HEK293T (cell line): ENCODE measurements around the gene ATP6V0C.
"Not testable (repeated sequence)": the region's sequence is repeated elsewhere in the genome, so short reads cannot be mapped to it uniquely, and the experiment has no call there.

ENCODE experiments used
- ARNT ChIP-seq: fragments of 450-650 bp; IDR thresholded peaks from 2 replicates; pipeline ENCODE4 v1.6.1; 2017; ENCODE audit warnings: mild to moderate bottlenecking
- NFRKB ChIP-seq: fragments of 450-650 bp; IDR thresholded peaks from 2 replicates; pipeline ENCODE4 v1.6.1; 2016; ENCODE audit warnings: mild to moderate bottlenecking, moderate library complexity
- TARDBP ChIP-seq: fragments of 450-650 bp; IDR thresholded peaks from 2 replicates; pipeline ENCODE4 v1.6.1; 2016
- ZNF384 ChIP-seq: fragments of 450-650 bp; IDR thresholded peaks from 2 replicates; pipeline ENCODE4 v1.6.1; 2016
- TF ChIP-seq, protein P1 (sequence below): fragments of 450-650 bp; IDR thresholded peaks from 2 replicates; pipeline ENCODE4 v1.6.1; 2016

DNA sequence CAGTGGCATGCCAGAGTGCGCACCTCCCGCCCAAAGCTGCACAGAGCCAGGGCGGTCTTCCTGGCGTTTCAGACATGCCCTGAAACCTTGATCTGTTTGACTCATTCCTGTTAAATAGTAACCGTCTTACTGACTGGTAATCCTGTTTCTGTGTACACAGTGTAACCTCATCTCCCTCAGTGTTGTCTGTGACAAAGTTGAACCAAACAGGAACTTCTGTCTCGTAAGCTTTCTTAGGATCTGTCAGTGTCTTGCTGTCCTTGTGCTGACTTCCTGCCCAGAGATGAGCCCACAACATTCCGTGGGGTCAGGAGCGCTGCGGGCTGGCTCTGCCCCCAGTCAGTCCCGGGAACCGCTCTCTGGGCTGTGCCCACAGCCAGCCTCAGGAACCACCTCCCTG lies 54.8 kb downstream of the ATP6V0C start:
- TF ChIP-seq ARNT, TARDBP, NFRKB, ZNF384: not testable (repeated sequence)
- TF ChIP-seq, protein P1, sequence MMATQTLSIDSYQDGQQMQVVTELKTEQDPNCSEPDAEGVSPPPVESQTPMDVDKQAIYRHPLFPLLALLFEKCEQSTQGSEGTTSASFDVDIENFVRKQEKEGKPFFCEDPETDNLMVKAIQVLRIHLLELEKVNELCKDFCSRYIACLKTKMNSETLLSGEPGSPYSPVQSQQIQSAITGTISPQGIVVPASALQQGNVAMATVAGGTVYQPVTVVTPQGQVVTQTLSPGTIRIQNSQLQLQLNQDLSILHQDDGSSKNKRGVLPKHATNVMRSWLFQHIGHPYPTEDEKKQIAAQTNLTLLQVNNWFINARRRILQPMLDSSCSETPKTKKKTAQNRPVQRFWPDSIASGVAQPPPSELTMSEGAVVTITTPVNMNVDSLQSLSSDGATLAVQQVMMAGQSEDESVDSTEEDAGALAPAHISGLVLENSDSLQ, result not testable (repeated sequence)
